OCI-LY3 (cell line): Measurements from ENCODE around the gene FTSJ3.
"Not testable (repeated sequence)": the region's sequence is repeated elsewhere in the genome, so short reads cannot be mapped to it uniquely, and the experiment has no call there.

Experiments used
- CTCF ChIP-seq: fragments of 200-600, 300-600 bp; sonication (generic); IDR thresholded peaks from 2 replicates; pipeline ENCODE4 v1.5.1; 2014; ENCODE audit warnings: antibody characterized with exemption, low read length, low read depth
- EZH2phosphoT487 ChIP-seq: fragments of 200-600 bp; shearing (Covaris generic); IDR thresholded peaks from 2 replicates; pipeline ENCODE4 v1.6.1; 2018; ENCODE audit warnings: antibody characterized with exemption, mixed run types, low read depth

GRCh38 chr17:63870292-63870665 lies 42.8 kb upstream of the FTSJ3 start:
- TF ChIP-seq CTCF, EZH2phosphoT487: not testable (repeated sequence)
